HAP-1 (cell line): ENCODE results near the gene H6PD.

Source experiments
- DNase-seq, 2 experiments: peaks; one replicate each; pipeline ENCODE4 v3.0.0-alpha.2; 2016 to 2020; ENCODE audit warnings: low spot score in 2 of 2
- H3K27me3 ChIP-seq: fragments of 250-450 bp; sonication (Bioruptor Pico); 2 replicates; pipeline ENCODE4 v1.5.1; 2020; ENCODE audit warnings: low read depth, mild to moderate bottlenecking, moderate library complexity
- H3K36me3 ChIP-seq: fragments of 250-450 bp; sonication (Bioruptor Pico); replicated peaks from 2 replicates; pipeline ENCODE4 v1.5.1; 2020; ENCODE audit warnings: mild to moderate bottlenecking
- H3K4me1 ChIP-seq: fragments of 250-450 bp; sonication (Bioruptor Pico); 2 replicates; pipeline ENCODE4 v1.5.1; 2020; ENCODE audit warnings: mild to moderate bottlenecking
- H3K4me3 ChIP-seq: fragments of 250-450 bp; sonication (Bioruptor Pico); 2 replicates; pipeline ENCODE4 v1.5.1; 2020; ENCODE audit warnings: mild to moderate bottlenecking, moderate library complexity
- H3K9me3 ChIP-seq: fragments of 250-450 bp; sonication (Bioruptor Pico); 2 replicates; pipeline ENCODE4 v1.5.1; 2020; ENCODE audit warnings: mild to moderate bottlenecking, moderate library complexity
- in situ Hi-C: fragments of 300-500 bp; cut with MboI; formaldehyde crosslinking; loops from 3 replicates; pipeline ENCODE4 v1.14.3; 2020; ENCODE audit warnings: low sequenced_read_pairs, inconsistent platforms, mixed read lengths

H6PD gene

DNA sequence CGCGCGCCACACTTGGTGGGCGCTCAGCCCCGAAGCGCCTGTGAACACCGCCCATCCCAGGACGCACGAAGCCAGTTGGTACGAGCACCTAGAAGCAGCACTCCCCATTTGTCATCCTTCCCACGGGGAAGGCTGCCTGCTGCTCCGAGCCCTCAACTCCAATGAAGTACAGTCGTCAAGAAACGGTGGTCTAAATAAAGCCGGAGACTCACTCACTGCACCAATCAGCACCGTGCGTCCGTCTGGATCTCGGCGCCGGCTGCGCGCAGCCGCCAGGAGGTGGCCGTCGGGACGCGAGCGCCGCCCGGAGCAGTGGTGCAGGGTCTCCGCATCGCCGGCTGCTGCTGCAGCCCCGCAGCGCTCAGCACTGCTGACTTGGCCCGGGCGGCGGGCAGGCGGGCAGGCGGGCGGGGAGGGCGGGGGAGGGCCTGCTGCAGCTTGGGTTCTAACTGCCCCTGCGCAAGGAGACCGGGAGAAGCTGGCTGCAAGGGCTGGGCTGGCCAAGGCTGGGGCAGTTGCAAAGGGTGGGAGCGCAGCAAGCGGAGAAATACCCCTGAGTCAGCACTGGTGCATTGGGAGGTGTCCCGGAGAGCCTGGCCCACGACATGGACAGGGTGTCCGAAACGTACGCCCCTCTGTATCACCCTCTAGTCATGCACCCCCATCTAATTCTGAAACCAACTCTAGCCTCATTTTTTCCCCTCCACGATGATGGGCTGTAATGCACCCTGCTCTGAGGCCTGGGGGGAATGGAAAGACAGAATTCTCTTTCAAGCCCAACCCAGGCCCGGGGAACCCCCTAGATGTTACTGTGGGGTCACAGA lies 35.8 kb upstream of the H6PD start:
- peaks cover 3% of the 10 kb centered on the region for H3K4me1 ChIP-seq
- no peak for DNase-seq
- in situ Hi-C loops, result loop anchor here (10.0 kb wide), 1 partner anchor 84 kb away; no protein-coding TSS in a partner anchor
- peaks cover 31% of the 10 kb centered on the region for H3K27me3 ChIP-seq
- H3K36me3 ChIP-seq, result no peaks in the 10 kb centered on the region
- H3K4me3 ChIP-seq, result no peak overlapping the region
- H3K9me3 ChIP-seq, result no peaks in the 10 kb centered on the region

DNA sequence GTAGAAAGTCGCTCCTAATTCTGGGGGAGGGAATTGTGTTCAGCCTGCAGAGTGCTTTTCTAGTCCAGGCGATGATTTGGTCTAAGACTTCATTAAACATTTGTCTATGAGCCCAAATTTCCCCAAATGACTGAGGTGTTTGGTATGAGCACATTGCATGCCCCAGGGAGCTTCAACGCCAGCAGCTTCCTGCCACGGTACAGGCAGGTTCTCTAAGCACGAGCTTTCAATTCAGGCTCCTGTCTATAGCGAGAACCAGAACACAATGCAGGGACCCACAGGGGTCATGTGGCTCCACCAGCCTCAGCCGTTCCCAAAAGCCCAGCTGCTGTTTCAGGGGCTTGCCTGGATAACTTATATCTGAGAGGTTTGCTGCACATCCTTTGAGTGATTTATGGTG lies 34.1 kb upstream of the H6PD start:
- in situ Hi-C loops, result no loop called here

DNA sequence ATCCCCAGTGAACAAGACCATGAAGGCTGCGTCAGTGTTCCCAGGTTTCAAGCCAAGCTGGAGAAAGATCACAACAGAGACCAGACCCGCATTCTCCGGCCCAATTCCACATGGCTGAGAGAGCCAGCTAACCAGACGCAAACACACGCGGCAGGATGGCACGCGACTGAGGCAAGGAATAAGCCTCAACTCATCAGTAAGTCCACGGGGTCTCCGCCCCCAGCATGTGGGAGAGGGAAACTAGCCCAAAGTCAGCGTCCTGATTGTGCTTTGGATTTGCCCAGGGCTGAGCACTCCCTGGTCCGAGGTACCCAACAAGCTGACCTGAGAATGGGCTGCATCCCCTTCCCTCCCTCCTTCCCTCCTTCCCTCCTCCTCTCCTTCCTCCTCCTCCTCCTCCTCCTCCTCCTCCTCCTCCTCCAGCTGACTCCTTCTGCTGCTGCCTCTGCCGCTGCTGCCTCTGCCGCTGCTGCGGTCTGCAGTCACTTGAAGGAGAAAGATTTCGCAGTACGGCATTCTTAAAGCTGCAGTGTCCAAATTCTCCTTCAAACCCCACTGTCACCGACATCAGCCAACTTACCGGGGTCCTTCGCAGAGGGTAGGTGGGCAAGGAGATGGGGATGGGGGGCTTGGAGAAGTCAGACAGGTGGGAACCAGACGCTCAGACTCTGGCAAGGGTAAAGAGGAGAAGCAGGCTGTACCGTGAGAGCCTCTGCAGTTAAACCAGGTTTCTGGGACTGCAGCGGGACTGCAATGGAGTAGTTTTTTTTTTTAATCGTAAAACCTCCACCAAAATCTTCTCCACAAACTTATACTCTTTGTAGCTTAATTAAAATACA lies 33.0 kb upstream of the H6PD start:
- H3K27me3 ChIP-seq, result peaks cover 33% of the 10 kb centered on the region
- H3K36me3 ChIP-seq, result no peaks in the 10 kb centered on the region
- H3K4me3 ChIP-seq, result peak overlapping the region; percentile 17
- in situ Hi-C loops, result no loop called here
- H3K9me3 ChIP-seq, result no peaks in the 10 kb centered on the region
- peak; percentile 26 to 37 for DNase-seq
- peaks cover 3% of the 10 kb centered on the region for H3K4me1 ChIP-seq

More for the DNA sequence above, 34.1 kb upstream of the H6PD start:
- Histone ChIP-seq H3K4me1 (peaks cover 3% of the 10 kb centered on the region), H3K27me3 (peaks cover 31% of the 10 kb centered on the region), H3K9me3 (no peaks in the 10 kb centered on the region), H3K36me3 (no peaks in the 10 kb centered on the region), H3K4me3 (no peak overlapping the region)
- DNase-seq, result no peak

- Histone ChIP-seq H3K4me1 (peaks cover 3% of the 10 kb centered on the region), H3K27me3 (peaks cover 33% of the 10 kb centered on the region), H3K9me3 (no peaks in the 10 kb centered on the region), H3K36me3 (no peaks in the 10 kb centered on the region), H3K4me3 (peak overlapping the region; percentile 2; the same call in 1 of the 2 replicates)
- peak in 1 of 2 experiments; percentile 17 for DNase-seq
- in situ Hi-C loops, result no loop called here
Observed at GRCh38 chr1:9202240-9202870, 32.2 kb upstream of the H6PD start.

GRCh38 chr1:9203511-9203982 lies 31.0 kb upstream of the H6PD start:
- H3K9me3 ChIP-seq, result no peaks in the 10 kb centered on the region
- no peak overlapping the region for H3K4me3 ChIP-seq
- H3K27me3 ChIP-seq, result peaks cover 33% of the 10 kb centered on the region
- no peak for DNase-seq
- H3K36me3 ChIP-seq, result no peaks in the 10 kb centered on the region
- H3K4me1 ChIP-seq, result peaks cover 3% of the 10 kb centered on the region
- in situ Hi-C loops, result no loop called here

DNA sequence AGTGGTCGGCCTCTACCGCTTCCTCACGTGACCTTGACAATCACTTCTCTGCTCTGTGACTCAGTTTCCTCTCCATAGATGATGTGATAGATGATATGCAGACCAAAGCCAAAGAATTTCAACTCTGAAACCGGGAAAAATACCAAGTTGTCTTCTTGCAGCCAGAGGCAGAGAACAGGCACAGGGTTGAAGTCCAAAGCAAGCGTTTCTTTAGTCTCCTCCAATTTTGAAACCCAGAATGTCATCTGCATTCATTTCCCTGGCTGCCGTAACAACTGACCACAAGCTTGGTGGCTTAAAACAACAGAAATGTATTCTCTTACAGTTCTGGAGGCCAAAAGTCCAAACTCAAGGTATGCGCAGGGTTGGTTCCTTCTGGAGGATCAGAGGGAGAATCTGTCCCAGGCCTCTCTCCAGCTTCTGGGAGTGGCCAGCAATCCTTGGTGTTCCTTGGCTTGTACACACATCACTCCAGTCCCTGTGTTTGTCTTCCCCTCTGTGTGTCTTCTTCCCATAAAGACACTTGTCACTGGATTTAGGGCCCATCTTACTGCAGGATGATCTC lies 30.3 kb upstream of the H6PD start:
- H3K9me3 ChIP-seq, result no peaks in the 10 kb centered on the region
- DNase-seq, result no peak
- H3K36me3 ChIP-seq, result no peaks in the 10 kb centered on the region
- H3K27me3 ChIP-seq, result peaks cover 33% of the 10 kb centered on the region
- in situ Hi-C loops, result no loop called here
- peaks cover 3% of the 10 kb centered on the region for H3K4me1 ChIP-seq
- H3K4me3 ChIP-seq, result no peak overlapping the region

GRCh38 chr1:9207086-9207485 lies 27.5 kb upstream of the H6PD start:
- in situ Hi-C loops, result no loop called here
- DNase-seq, result no peak

GRCh38 chr1:9207715-9208114 lies 26.9 kb upstream of the H6PD start:
- in situ Hi-C loops, result no loop called here

More at GRCh38 chr1:9207086-9207485, 27.5 kb upstream of the H6PD start:
- Histone ChIP-seq H3K36me3 (no peaks in the 10 kb centered on the region), H3K27me3 (peaks cover 19% of the 10 kb centered on the region), H3K4me1 (peaks cover 3% of the 10 kb centered on the region; the same call in 1 of the 2 replicates), H3K9me3 (no peaks in the 10 kb centered on the region), H3K4me3 (no peak overlapping the region)

GRCh38 chr1:9211291-9211811 lies 23.2 kb upstream of the H6PD start:
- Histone ChIP-seq H3K4me1 (no peaks in the 10 kb centered on the region), H3K9me3 (no peaks in the 10 kb centered on the region), H3K36me3 (no peaks in the 10 kb centered on the region), H3K4me3 (no peak overlapping the region), H3K27me3 (no peaks in the 10 kb centered on the region)
- in situ Hi-C loops, result no loop called here
- DNase-seq, result no peak

More at GRCh38 chr1:9207715-9208114, 26.9 kb upstream of the H6PD start:
- Histone ChIP-seq H3K9me3 (no peaks in the 10 kb centered on the region), H3K36me3 (no peaks in the 10 kb centered on the region), H3K4me1 (no peaks in the 10 kb centered on the region), H3K4me3 (no peak overlapping the region), H3K27me3 (peaks cover 12% of the 10 kb centered on the region)
- no peak for DNase-seq

DNA sequence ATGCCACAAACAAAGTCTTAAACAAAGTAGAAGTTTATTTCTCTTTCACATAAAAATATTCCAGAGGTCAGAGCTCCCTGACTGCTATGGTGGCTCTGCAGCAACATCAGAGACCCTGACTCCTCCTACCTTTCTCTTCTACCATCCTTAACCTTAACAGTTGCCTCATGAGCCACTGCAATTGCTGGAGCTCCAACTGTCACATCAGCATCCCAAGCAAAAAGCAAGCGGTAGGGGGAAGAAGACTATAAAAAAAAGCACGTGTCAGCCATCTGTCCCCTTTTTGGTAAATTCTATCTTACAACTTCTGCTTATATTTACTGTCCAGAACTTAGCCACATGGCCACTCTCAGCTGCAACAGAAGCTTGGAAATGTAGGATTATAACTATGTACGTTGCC lies 21.8 kb upstream of the H6PD start:
- in situ Hi-C loops, result no loop called here
- no peak for DNase-seq
- Histone ChIP-seq H3K4me1 (no peaks in the 10 kb centered on the region), H3K27me3 (no peaks in the 10 kb centered on the region), H3K9me3 (no peaks in the 10 kb centered on the region), H3K36me3 (no peaks in the 10 kb centered on the region), H3K4me3 (no peak overlapping the region)

GRCh38 chr1:9213956-9214355 lies 20.6 kb upstream of the H6PD start:
- DNase-seq, result no peak
- Histone ChIP-seq H3K27me3 (no peaks in the 10 kb centered on the region), H3K36me3 (no peaks in the 10 kb centered on the region), H3K4me1 (no peaks in the 10 kb centered on the region), H3K4me3 (no peak overlapping the region), H3K9me3 (no peaks in the 10 kb centered on the region)
- in situ Hi-C loops, result no loop called here

DNA sequence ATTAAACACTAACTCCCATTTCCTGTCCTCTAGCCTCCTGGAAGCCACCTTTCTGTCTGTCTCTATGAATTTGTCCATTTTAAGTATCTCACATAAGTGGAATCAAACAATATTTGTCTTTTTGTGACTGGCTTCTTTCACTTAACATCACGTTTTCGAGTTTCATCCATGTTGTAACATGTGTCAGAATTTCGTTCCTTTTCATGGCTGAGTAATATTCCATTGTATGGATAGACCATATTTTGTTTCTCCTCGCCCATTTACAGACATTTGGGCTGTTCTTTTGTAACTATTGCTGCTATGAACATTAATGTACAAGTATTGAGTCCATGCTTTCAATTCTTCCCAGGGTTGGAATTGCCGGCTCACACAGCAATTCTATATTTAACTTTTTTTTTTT lies 15.7 kb upstream of the H6PD start:
- no peak for DNase-seq
- Histone ChIP-seq H3K27me3 (no peaks in the 10 kb centered on the region), H3K36me3 (no peaks in the 10 kb centered on the region), H3K9me3 (no peaks in the 10 kb centered on the region), H3K4me1 (no peaks in the 10 kb centered on the region), H3K4me3 (no peak overlapping the region)
- in situ Hi-C loops, result no loop called here
